DND-41 (cell line): Measurements from ENCODE around the gene SMIM41.

Experiments
- EZH2 ChIP-seq: IDR thresholded peaks from 3 replicates; pipeline ENCODE4 v1.6.1; 2012; ENCODE audit warnings: borderline replicate concordance, low read depth, mild to moderate bottlenecking, moderate library complexity, low read length, inconsistent platforms; ENCODE audit not compliant: severe bottlenecking
- TF ChIP-seq, protein P1 (sequence below): IDR thresholded peaks from 2 replicates; pipeline ENCODE4 v1.5.1; 2012; ENCODE audit warnings: borderline replicate concordance, low read length, moderate library complexity, mild to moderate bottlenecking; ENCODE audit not compliant: poor library complexity, severe bottlenecking; ENCODE audit errors: extremely low read depth

DNA sequence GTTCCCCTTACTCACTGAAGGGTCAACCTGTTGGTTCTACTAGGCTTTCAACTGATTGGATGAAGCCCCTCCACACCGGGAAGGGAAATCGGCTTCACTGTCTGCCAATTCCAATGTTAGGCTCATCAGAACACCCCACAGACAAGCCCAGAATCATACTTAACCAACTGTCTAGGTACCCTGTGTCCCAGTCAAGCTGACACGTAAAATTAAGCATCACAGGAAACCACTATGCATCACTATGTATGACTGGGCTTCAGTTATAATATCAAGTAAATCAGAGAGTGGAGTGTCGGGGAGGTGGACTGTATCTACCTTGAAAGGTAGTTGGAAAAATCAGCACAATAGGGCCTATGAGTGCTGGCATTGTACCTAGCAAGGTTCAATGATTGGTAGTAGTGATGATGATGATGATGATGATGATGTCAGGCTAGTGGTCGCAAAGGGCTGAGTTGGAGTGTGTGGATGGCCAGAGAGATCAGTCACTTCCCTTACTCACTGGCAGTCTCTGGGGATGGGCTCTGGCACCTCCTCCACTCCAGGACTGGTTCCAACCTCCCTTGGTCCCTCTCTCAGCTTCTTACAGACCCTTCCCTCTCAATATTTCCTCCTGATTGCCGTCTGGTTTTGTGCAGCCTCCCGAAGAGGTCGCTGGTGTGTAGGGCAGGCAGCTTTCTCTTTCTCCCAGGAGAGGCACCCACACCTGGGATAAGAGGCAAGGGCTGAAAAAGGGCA, 13.0 kb upstream of the SMIM41 start:
- TF ChIP-seq, protein P1, sequence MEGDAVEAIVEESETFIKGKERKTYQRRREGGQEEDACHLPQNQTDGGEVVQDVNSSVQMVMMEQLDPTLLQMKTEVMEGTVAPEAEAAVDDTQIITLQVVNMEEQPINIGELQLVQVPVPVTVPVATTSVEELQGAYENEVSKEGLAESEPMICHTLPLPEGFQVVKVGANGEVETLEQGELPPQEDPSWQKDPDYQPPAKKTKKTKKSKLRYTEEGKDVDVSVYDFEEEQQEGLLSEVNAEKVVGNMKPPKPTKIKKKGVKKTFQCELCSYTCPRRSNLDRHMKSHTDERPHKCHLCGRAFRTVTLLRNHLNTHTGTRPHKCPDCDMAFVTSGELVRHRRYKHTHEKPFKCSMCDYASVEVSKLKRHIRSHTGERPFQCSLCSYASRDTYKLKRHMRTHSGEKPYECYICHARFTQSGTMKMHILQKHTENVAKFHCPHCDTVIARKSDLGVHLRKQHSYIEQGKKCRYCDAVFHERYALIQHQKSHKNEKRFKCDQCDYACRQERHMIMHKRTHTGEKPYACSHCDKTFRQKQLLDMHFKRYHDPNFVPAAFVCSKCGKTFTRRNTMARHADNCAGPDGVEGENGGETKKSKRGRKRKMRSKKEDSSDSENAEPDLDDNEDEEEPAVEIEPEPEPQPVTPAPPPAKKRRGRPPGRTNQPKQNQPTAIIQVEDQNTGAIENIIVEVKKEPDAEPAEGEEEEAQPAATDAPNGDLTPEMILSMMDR = no peak
- no peak for TF ChIP-seq EZH2
